ENCODE measurements around the gene CEP89.
"Not testable (repeated sequence)": the region's sequence is repeated elsewhere in the genome, so short reads cannot be mapped to it uniquely, and the experiment has no call there.

Gene CEP89

GRCh38 chr19:32862173-32862572, 109.6 kb downstream of the CEP89 start:
- H3K4me3 ChIP-seq (ENCODE audit: control insufficient read depth, low read depth, low read length), result no peak overlapping the region
- no peak for TF ChIP-seq CTCF (IDR thresholded peaks at IDR 0.05; ENCODE audit: control insufficient read depth, insufficient read depth, low read depth, low read length, missing control alignments)
- no peak for DNase-seq (ENCODE audit: low read depth)

GRCh38 chr19:32861596-32861995, 110.2 kb downstream of the CEP89 start:
- no peak for TF ChIP-seq CTCF (IDR thresholded peaks at IDR 0.05; ENCODE audit: control insufficient read depth, insufficient read depth, low read depth, low read length, missing control alignments)
- DNase-seq (ENCODE audit: low read depth), result no peak
- no peak overlapping the region for H3K4me3 ChIP-seq (ENCODE audit: control insufficient read depth, low read depth, low read length)

GRCh38 chr19:32859591-32859990, 112.2 kb downstream of the CEP89 start:
- H3K4me3 ChIP-seq (ENCODE audit: control insufficient read depth, low read depth, low read length), result no peak overlapping the region
- DNase-seq (ENCODE audit: low read depth), result no peak
- TF ChIP-seq CTCF (IDR thresholded peaks at IDR 0.05; ENCODE audit: control insufficient read depth, insufficient read depth, low read depth, low read length, missing control alignments), result no peak

- no peak for TF ChIP-seq CTCF (IDR thresholded peaks at IDR 0.05; ENCODE audit: control insufficient read depth, insufficient read depth, low read depth, low read length, missing control alignments)
- H3K4me3 ChIP-seq (ENCODE audit: control insufficient read depth, low read depth, low read length), result no peak overlapping the region
- no peak for DNase-seq (ENCODE audit: low read depth)
These were observed 113.2 kb downstream of the CEP89 start for GRCh38 chr19:32858559-32858958.

- H3K4me3 ChIP-seq (ENCODE audit: control insufficient read depth, low read depth, low read length), result no peak overlapping the region
- no peak for DNase-seq (ENCODE audit: low read depth)
- no peak for TF ChIP-seq CTCF (IDR thresholded peaks at IDR 0.05; ENCODE audit: control insufficient read depth, insufficient read depth, low read depth, low read length, missing control alignments)
These were observed 113.6 kb downstream of the CEP89 start for GRCh38 chr19:32858155-32858554.

GRCh38 chr19:32857584-32857983, 114.2 kb downstream of the CEP89 start:
- TF ChIP-seq CTCF (IDR thresholded peaks at IDR 0.05; ENCODE audit: control insufficient read depth, insufficient read depth, low read depth, low read length, missing control alignments), result no peak
- DNase-seq (ENCODE audit: low read depth), result no peak
- no peak overlapping the region for H3K4me3 ChIP-seq (ENCODE audit: control insufficient read depth, low read depth, low read length)

GRCh38 chr19:32856818-32857217, 114.9 kb downstream of the CEP89 start:
- not testable (repeated sequence) for DNase-seq (ENCODE audit: low read depth); H3K4me3 ChIP-seq (ENCODE audit: control insufficient read depth, low read depth, low read length)

All from AG09309 (cell line).